ENCODE measurements around the gene SOWAHA.
A peak's percentile ranks its signal among the peaks of the same experiment; 100 is the strongest.

SOWAHA gene

GRCh38 chr5:132824426-132824825 is 11.3 kb downstream of the SOWAHA start:
- Histone ChIP-seq H3K27ac (ENCODE audit: low read depth, low read length, poor library complexity, severe bottlenecking) (no peak overlapping the region), H3K27me3 (ENCODE audit: insufficient read depth, low read length) (0 out of 2 replicates have a peak, but pooled peaks cover 7% of the 10 kb centered on the region), H3K9me2 (ENCODE audit: low read depth, low read length) (no peaks in the 10 kb centered on the region), H3K4me1 (ENCODE audit: insufficient read depth, low read length, severe bottlenecking) (peaks cover 7% of the 10 kb centered on the region), H2AFZ (ENCODE audit: low read length) (no peak overlapping the region), H3K4me3 (ENCODE audit: low read depth, low read length, poor library complexity, severe bottlenecking) (no peak overlapping the region), H3F3A (ENCODE audit: insufficient read depth, low read length) (no peaks in the 10 kb centered on the region), H4K20me1 (ENCODE audit: insufficient read depth, low read length) (no peaks in the 10 kb centered on the region), H3K9me3 (ENCODE audit: low read length) (no peaks in the 10 kb centered on the region), H3K79me2 (ENCODE audit: insufficient read depth, low read length) (no peaks in the 10 kb centered on the region), H3K36me3 (ENCODE audit: insufficient read depth, low read length) (no peaks in the 10 kb centered on the region), H3K9ac (ENCODE audit: low read length) (no peak overlapping the region), H3K4me2 (ENCODE audit: low read length) (no peak overlapping the region)
- TF ChIP-seq CTCF (IDR thresholded peaks at IDR 0.05; ENCODE audit: low read length) = no peak
- no peak for TF ChIP-seq EZH2 (IDR thresholded peaks at IDR 0.05; ENCODE audit: borderline replicate concordance, low read length)

GRCh38 chr5:132825033-132825833 is 12.1 kb downstream of the SOWAHA start:
- Histone ChIP-seq H3K27me3 (ENCODE audit: insufficient read depth, low read length) (0 out of 2 replicates have a peak, but pooled peaks cover 7% of the 10 kb centered on the region), H3K9me3 (ENCODE audit: low read length) (no peaks in the 10 kb centered on the region), H3K9me2 (ENCODE audit: low read depth, low read length) (no peaks in the 10 kb centered on the region), H3K27ac (ENCODE audit: low read depth, low read length, poor library complexity, severe bottlenecking) (no peak overlapping the region), H3K4me1 (ENCODE audit: insufficient read depth, low read length, severe bottlenecking) (peaks cover 5% of the 10 kb centered on the region), H3K9ac (ENCODE audit: low read length) (no peak overlapping the region), H4K20me1 (ENCODE audit: insufficient read depth, low read length) (no peaks in the 10 kb centered on the region), H3K4me2 (ENCODE audit: low read length) (peak overlapping the region; percentile 40; the same call in 1 of the 2 replicates), H2AFZ (ENCODE audit: low read length) (no peak overlapping the region), H3K79me2 (ENCODE audit: insufficient read depth, low read length) (no peaks in the 10 kb centered on the region), H3K4me3 (ENCODE audit: low read depth, low read length, poor library complexity, severe bottlenecking) (no peak overlapping the region), H3F3A (ENCODE audit: insufficient read depth, low read length) (no peaks in the 10 kb centered on the region), H3K36me3 (ENCODE audit: insufficient read depth, low read length) (no peaks in the 10 kb centered on the region)
- TF ChIP-seq EZH2 (IDR thresholded peaks at IDR 0.05; ENCODE audit: borderline replicate concordance, low read length) = no peak
- no peak for TF ChIP-seq CTCF (IDR thresholded peaks at IDR 0.05; ENCODE audit: low read length)

- Histone ChIP-seq H3K9ac (ENCODE audit: low read length) (no peak overlapping the region), H3F3A (ENCODE audit: insufficient read depth, low read length) (no peaks in the 10 kb centered on the region), H3K27ac (ENCODE audit: low read depth, low read length, poor library complexity, severe bottlenecking) (no peak overlapping the region), H3K4me1 (ENCODE audit: insufficient read depth, low read length, severe bottlenecking) (peaks cover 5% of the 10 kb centered on the region), H3K79me2 (ENCODE audit: insufficient read depth, low read length) (no peaks in the 10 kb centered on the region), H3K9me3 (ENCODE audit: low read length) (no peaks in the 10 kb centered on the region), H3K27me3 (ENCODE audit: insufficient read depth, low read length) (0 out of 2 replicates have a peak, but pooled peaks cover 7% of the 10 kb centered on the region), H3K4me3 (ENCODE audit: low read depth, low read length, poor library complexity, severe bottlenecking) (no peak overlapping the region), H3K9me2 (ENCODE audit: low read depth, low read length) (no peaks in the 10 kb centered on the region), H3K36me3 (ENCODE audit: insufficient read depth, low read length) (no peaks in the 10 kb centered on the region), H2AFZ (ENCODE audit: low read length) (no peak overlapping the region), H4K20me1 (ENCODE audit: insufficient read depth, low read length) (no peaks in the 10 kb centered on the region), H3K4me2 (ENCODE audit: low read length) (0 out of 2 replicates have a peak overlapping the region, but pooled peaks have one; percentile 40)
- no peak for TF ChIP-seq CTCF (IDR thresholded peaks at IDR 0.05; ENCODE audit: low read length)
- TF ChIP-seq EZH2 (IDR thresholded peaks at IDR 0.05; ENCODE audit: borderline replicate concordance, low read length) = no peak
These were observed 12.8 kb downstream of the SOWAHA start for GRCh38 chr5:132825834-132826391.
